SK-N-SH (cell line): Measurements from ENCODE around the gene PODXL. TPM values are rescaled to one million over a fixed set of nuclear protein-coding genes. Genes with fewer than 3 reads are reported as not detected.

Source experiments
- CTCF ChIA-PET: fragments of 300-600, 350-600 bp; formaldehyde crosslinking; extraction: SDS; loops from one replicate; lab custom pipeline; 2021; lab: Yijun Ruan, JAX
- POLR2A ChIA-PET: fragments of 350-600 bp; sonication (Branson Sonifier 250); formaldehyde crosslinking; extraction: SDS; loops from one replicate; lab custom pipeline; 2020; ENCODE audit warnings: antibody characterized with exemption, inconsistent platforms; lab: Yijun Ruan, JAX
- DNase-seq: peaks from one replicate; pipeline ENCODE4 v3.0.0; 2012
- H2AFZ ChIP-seq: fragments of 200-600 bp; sonication (generic); 2 replicates; pipeline ENCODE4 v1.8.1; 2016; ENCODE audit warnings: antibody characterized with exemption, mild to moderate bottlenecking, low read depth
- H3F3A ChIP-seq: fragments of 200-600 bp; sonication (generic); replicated peaks from 2 replicates; pipeline ENCODE3; 2016; ENCODE audit warnings: antibody characterized with exemption, mild to moderate bottlenecking; ENCODE audit not compliant: insufficient read depth
- H3K27ac ChIP-seq, 2 experiments: fragments of 200-500 bp in 1 of 2; fragments of 200-600 bp in 1 of 2; sonication (Bioruptor generic) in 1 of 2; sonication (generic), shearing (Covaris generic) in 1 of 2; 2 replicates each; pipeline versions ENCODE4 v1.5.1 to v1.6.1; 2014 to 2016; ENCODE audit warnings: low read depth in 2 of 2, inconsistent platforms in 1 of 2, low read length in 1 of 2, mild to moderate bottlenecking in 1 of 2, mixed read lengths in 1 of 2
- H3K27me3 ChIP-seq: fragments of 200-600 bp; sonication (generic), shearing (Covaris generic); 2 replicates; pipeline ENCODE4 v1.6.1; 2016; ENCODE audit warnings: mixed run types; ENCODE audit not compliant: insufficient read depth
- H3K36me3 ChIP-seq, 2 experiments: fragments of 200-500 bp in 1 of 2; fragments of 200-600 bp in 1 of 2; sonication (Bioruptor generic) in 1 of 2; sonication (generic) in 1 of 2; replicated peaks in 1 of 2; 2 replicates each; pipeline versions ENCODE3 to v1.5.1; 2014 to 2016; ENCODE audit warnings: low read length in 1 of 2, mild to moderate bottlenecking in 1 of 2; ENCODE audit not compliant: insufficient read depth in 2 of 2, control insufficient read depth in 1 of 2
- H3K4me1 ChIP-seq, 2 experiments: fragments of 200-500 bp in 1 of 2; fragments of 200-600 bp in 1 of 2; sonication (Bioruptor generic) in 1 of 2; sonication (generic), shearing (Covaris generic) in 1 of 2; 2 replicates each; pipeline versions ENCODE4 v1.5.1 to v1.6.1; 2014 to 2016; ENCODE audit warnings: low read depth in 1 of 2, low read length in 1 of 2, mixed run types in 1 of 2; ENCODE audit not compliant: insufficient read depth in 2 of 2, control insufficient read depth in 1 of 2
- H3K4me2 ChIP-seq: fragments of 200-600 bp; sonication (generic), shearing (Covaris generic); 2 replicates; pipeline ENCODE4 v1.6.1; 2017; ENCODE audit warnings: mixed run types
- H3K4me3 ChIP-seq, 2 experiments: fragments of 200-500 bp in 1 of 2; fragments of 200-600 bp in 1 of 2; sonication (Bioruptor generic) in 1 of 2; sonication (generic), shearing (Covaris generic) in 1 of 2; 2 replicates each; pipeline versions ENCODE4 v1.5.1 to v1.8.1; 2014 to 2016; ENCODE audit warnings: low read depth in 2 of 2, inconsistent platforms in 1 of 2, low read length in 1 of 2, mild to moderate bottlenecking in 1 of 2, mixed read lengths in 1 of 2, moderate library complexity in 1 of 2
- H3K79me2 ChIP-seq: fragments of 200-600 bp; sonication (generic); 2 replicates; pipeline ENCODE4 v1.8.1; 2017; ENCODE audit warnings: mild to moderate bottlenecking; ENCODE audit not compliant: insufficient read depth
- H3K9ac ChIP-seq: fragments of 200-600 bp; sonication (generic); 2 replicates; pipeline ENCODE4 v1.6.1; 2017; ENCODE audit warnings: mixed run types
- H3K9me2 ChIP-seq: fragments of 200-600 bp; sonication (generic); 2 replicates; pipeline ENCODE4 v1.6.1; 2017; ENCODE audit warnings: mixed run types
- H3K9me3 ChIP-seq: fragments of 200-600 bp; sonication (generic); 2 replicates; pipeline ENCODE4 v1.6.1; 2017; ENCODE audit warnings: mixed run types, mild to moderate bottlenecking, moderate library complexity
- H4K20me1 ChIP-seq: fragments of 200-600 bp; sonication (generic); 2 replicates; pipeline ENCODE4 v1.6.1; 2017; ENCODE audit warnings: mild to moderate bottlenecking, mixed run types; ENCODE audit not compliant: insufficient read depth
- CHD2 ChIP-seq: fragments of 150-350 bp; IDR thresholded peaks from 2 replicates; pipeline ENCODE4 v1.6.1; 2018; ENCODE audit warnings: low read length; ENCODE audit not compliant: partially characterized antibody
- EP300 ChIP-seq, 2 experiments: IDR thresholded peaks; 2 replicates each; pipeline versions ENCODE4 v1.4.0 to v1.6.1; 2012; ENCODE audit warnings: borderline replicate concordance in 1 of 2, low read depth in 1 of 2, low read length in 1 of 2
- EZH2phosphoT487 ChIP-seq: fragments of 200-600 bp; sonication (generic); IDR thresholded peaks from 2 replicates; pipeline ENCODE4 v1.6.1; 2017; ENCODE audit warnings: low read depth, mixed run types, mild to moderate bottlenecking, antibody characterized with exemption, moderate library complexity, borderline replicate concordance
- GATA2 ChIP-seq: sonication (generic); formaldehyde crosslinking; IDR thresholded peaks from 2 replicates; pipeline ENCODE4 v1.5.0; 2020; ENCODE audit warnings: mild to moderate bottlenecking, missing genetic modification reagents
- JUND ChIP-seq: IDR thresholded peaks from 2 replicates; pipeline ENCODE4 v1.4.0; 2012
- RXRA ChIP-seq: IDR thresholded peaks from 2 replicates; pipeline ENCODE4 v1.4.0; 2012; ENCODE audit warnings: low read depth, mild to moderate bottlenecking, borderline replicate concordance
- WGBS: methylation state at CpG from one replicate; pipeline ENCODE4 v1.1.6; 2017; ENCODE audit warnings: low lambda C conversion rate; 5-methylcytosine and 5-hydroxymethylcytosine counted together
- polyA plus RNA-seq, 3 experiments: library from polyadenylated mRNA; depleted of rRNA; stranded (reverse); fragments of >200 nt; gene quantifications; 2 replicates each; pipeline ENCODE4 v1.2.3, GENCODE V29; 2012
- TF ChIP-seq, protein P1 (sequence below): fragments of 150-350 bp; IDR thresholded peaks from 2 replicates; pipeline ENCODE4 v1.6.1; 2016; ENCODE audit warnings: mild to moderate bottlenecking, low read depth, low read length
- TF ChIP-seq, protein P2 (sequence below): fragments of 150-350 bp; IDR thresholded peaks from 2 replicates; pipeline ENCODE4 v1.6.1; 2017; ENCODE audit warnings: antibody characterized with exemption, low read length, low read depth, borderline replicate concordance
- TF ChIP-seq, protein P3 (sequence below): IDR thresholded peaks from 2 replicates; pipeline ENCODE4 v1.4.0; 2012; ENCODE audit warnings: low read depth, borderline replicate concordance
- TF ChIP-seq, protein P4 (sequence below): IDR thresholded peaks from 2 replicates; pipeline ENCODE4; 2012

PODXL gene
- polyA plus RNA-seq, 1 of the 3 experiments (the other 2 are of a cell fraction) = 76.1 TPM

DNA sequence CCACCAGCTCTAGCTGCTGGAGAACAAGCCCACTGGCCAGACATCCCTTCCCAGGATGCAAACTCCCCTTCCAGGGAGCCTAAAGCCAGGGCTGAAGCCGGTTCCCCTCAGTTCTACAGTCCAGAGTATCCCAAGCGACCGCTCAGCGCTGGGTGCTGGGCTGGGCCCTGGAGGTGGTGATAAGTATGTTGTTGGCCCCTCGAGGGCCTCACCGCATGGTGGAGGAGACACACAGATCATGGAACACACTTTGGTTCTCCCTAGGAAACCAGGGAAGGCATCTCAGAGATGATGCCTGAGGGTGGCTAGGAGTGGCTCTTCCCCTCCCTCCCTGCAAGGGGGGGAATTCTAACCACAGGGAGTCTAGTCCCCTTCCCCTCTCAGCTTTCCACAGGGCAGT lies 4.4 kb downstream of the PODXL start (continued):
- TF ChIP-seq, protein P1, sequence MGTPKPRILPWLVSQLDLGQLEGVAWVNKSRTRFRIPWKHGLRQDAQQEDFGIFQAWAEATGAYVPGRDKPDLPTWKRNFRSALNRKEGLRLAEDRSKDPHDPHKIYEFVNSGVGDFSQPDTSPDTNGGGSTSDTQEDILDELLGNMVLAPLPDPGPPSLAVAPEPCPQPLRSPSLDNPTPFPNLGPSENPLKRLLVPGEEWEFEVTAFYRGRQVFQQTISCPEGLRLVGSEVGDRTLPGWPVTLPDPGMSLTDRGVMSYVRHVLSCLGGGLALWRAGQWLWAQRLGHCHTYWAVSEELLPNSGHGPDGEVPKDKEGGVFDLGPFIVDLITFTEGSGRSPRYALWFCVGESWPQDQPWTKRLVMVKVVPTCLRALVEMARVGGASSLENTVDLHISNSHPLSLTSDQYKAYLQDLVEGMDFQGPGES = no peak
- TF ChIP-seq GATA2 (CRISPR knock-in tag) (no peak), EZH2phosphoT487 (no peak), CHD2 (no peak), RXRA (no peak)

DNA sequence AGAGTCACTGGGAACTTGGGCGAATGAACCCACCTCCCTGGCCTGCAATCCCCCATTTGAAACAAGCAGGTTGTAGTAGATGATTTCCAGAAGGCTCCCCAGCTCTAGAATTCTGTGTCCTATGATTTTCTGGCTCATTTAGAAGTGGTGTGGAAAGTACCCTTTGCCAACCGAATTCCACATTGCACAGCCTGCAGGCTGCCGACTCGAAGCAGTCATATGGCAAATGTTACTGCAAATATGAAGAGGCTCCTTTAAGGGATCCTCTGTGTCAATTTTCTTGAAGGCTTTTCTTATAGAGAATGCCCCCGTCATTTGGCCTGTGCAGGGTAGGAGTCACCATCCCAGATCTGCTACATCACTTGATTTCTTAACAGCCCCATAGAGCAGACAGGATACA lies 5.6 kb downstream of the PODXL start:
- Histone ChIP-seq H3K27ac (no peak overlapping the region), H4K20me1 (peaks cover 95% of the 10 kb centered on the region), H3K79me2 (peaks cover 100% of the 10 kb centered on the region), H3K9me2 (no peaks in the 10 kb centered on the region), H3F3A (peaks cover 32% of the 10 kb centered on the region), H3K9ac (no peak overlapping the region), H3K36me3 (peaks cover 0 to 2% of the 10 kb centered on the region in 2 experiments), H3K9me3 (no peaks in the 10 kb centered on the region), H3K27me3 (no peaks in the 10 kb centered on the region), H3K4me1 (peaks cover 12 to 20% of the 10 kb centered on the region in 2 experiments; a peak in 3 of 4 replicates), H3K4me3 (no peak overlapping the region), H2AFZ (no peak overlapping the region), H3K4me2 (peak overlapping the region; percentile 99; the same call in 1 of the 2 replicates)
- DNase-seq = no peak
- 93% methylated on average over 5 of the region's 5 CpGs for WGBS
- CTCF ChIA-PET = interaction anchor here (1.1 to 15.1 kb wide), 4 partner anchors 38 to 106 kb away, joined by 4 to 160 read pairs (median 50); no protein-coding TSS in a partner anchor
- TF ChIP-seq, protein P2, sequence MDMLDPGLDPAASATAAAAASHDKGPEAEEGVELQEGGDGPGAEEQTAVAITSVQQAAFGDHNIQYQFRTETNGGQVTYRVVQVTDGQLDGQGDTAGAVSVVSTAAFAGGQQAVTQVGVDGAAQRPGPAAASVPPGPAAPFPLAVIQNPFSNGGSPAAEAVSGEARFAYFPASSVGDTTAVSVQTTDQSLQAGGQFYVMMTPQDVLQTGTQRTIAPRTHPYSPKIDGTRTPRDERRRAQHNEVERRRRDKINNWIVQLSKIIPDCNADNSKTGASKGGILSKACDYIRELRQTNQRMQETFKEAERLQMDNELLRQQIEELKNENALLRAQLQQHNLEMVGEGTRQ = no peak
- TF ChIP-seq EZH2phosphoT487 (no peak), EP300 (IDR thresholded peaks at IDR 0.05; ENCODE audit: borderline replicate concordance in 1 of 2, low read depth in 1 of 2, low read length in 1 of 2) (no peak), JUND (no peak)
- TF ChIP-seq, protein P1 = no peak
- TF ChIP-seq, protein P3, sequence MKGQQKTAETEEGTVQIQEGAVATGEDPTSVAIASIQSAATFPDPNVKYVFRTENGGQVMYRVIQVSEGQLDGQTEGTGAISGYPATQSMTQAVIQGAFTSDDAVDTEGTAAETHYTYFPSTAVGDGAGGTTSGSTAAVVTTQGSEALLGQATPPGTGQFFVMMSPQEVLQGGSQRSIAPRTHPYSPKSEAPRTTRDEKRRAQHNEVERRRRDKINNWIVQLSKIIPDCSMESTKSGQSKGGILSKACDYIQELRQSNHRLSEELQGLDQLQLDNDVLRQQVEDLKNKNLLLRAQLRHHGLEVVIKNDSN = no peak
- TF ChIP-seq, protein P4, sequence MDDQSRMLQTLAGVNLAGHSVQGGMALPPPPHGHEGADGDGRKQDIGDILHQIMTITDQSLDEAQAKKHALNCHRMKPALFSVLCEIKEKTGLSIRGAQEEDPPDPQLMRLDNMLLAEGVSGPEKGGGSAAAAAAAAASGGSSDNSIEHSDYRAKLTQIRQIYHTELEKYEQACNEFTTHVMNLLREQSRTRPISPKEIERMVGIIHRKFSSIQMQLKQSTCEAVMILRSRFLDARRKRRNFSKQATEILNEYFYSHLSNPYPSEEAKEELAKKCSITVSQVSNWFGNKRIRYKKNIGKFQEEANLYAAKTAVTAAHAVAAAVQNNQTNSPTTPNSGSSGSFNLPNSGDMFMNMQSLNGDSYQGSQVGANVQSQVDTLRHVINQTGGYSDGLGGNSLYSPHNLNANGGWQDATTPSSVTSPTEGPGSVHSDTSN = no peak
- POLR2A ChIA-PET = no interaction called here
